Pancreas (tissue), 10 donors: ENCODE data around the gene HOXA3. TPM values are rescaled to one million over a fixed set of nuclear protein-coding genes. Genes with fewer than 3 reads are reported as not detected.
A peak's percentile ranks its signal among the peaks of the same experiment; 100 is the strongest.

ENCODE experiments used
- ATAC-seq, 4 donors: fragments of 200-7000 bp; cut with Tn5 transposase; one replicate each; pipeline versions ENCODE4 v1.8.0 to v1.9.1; 2020; ENCODE audit warnings: mild to moderate bottlenecking in 4 of 4, moderate library complexity in 4 of 4
- DNase-seq, 6 donors: peaks; one replicate each; pipeline ENCODE4 v3.0.0-alpha.2; 2020
- FAIRE-seq: peaks from 2 replicates; lab custom pipeline; 2012; peaks lifted over from hg19 to GRCh38; lab: Jason Lieb, UNC
- H3K27ac ChIP-seq, 4 donors: fragments of 200-600 bp; sonication (generic); 1 replicate in 3 of 4; 2 replicates in 1 of 4; pipeline versions ENCODE4 v1.5.0 to v1.8.0; 2020
- H3K27me3 ChIP-seq, 4 donors: fragments of 200-600 bp; one replicate each; pipeline ENCODE4 v1.8.0; 2021
- H3K36me3 ChIP-seq, 3 donors: fragments of 200-600 bp; sonication (generic) in 1 of 3; one replicate each; pipeline versions ENCODE4 v1.5.0 to v1.8.0; 2020 to 2021
- H3K4me1 ChIP-seq, 3 donors: fragments of 200-600 bp; one replicate each; pipeline ENCODE4 v1.8.0; 2021
- H3K4me3 ChIP-seq, 4 donors: fragments of 200-600 bp; sonication (generic) in 2 of 4; one replicate each; pipeline versions ENCODE4 v1.5.0 to v1.8.0; 2020 to 2021
- H3K9me3 ChIP-seq, 4 donors: fragments of 200-600 bp; one replicate each; pipeline ENCODE4 v1.8.0; 2021
- CTCF ChIP-seq, 4 donors: fragments of 200-600 bp; sonication (generic) in 3 of 4; IDR thresholded peaks; one replicate each; pipeline versions ENCODE4 v1.5.0 to v1.8.0; 2021; ENCODE audit warnings: antibody characterized with exemption in 4 of 4
- WGBS, 2 donors: extraction: QIAGEN DNeasy Blood & Tissue Kit; methylation state at CpG; one replicate each; pipeline ENCODE4 v1.1.7; 2013; 5-methylcytosine and 5-hydroxymethylcytosine counted together
- intact Hi-C, 3 donors: fragments of 100-400 bp; cut with DNase I; formaldehyde crosslinking; loops; one replicate each; pipeline versions ENCODE4 v1.11.1 to v1.14.2; 2022
- polyA plus RNA-seq, 2 donors: library from polyadenylated mRNA; stranded (reverse); fragments of 200-250 nt; gene quantifications; one replicate each; pipeline ENCODE4 v1.2.3, GENCODE V29; 2013
- total RNA-seq, 6 donors: library from RNA; stranded (reverse); fragmentation: NEBNext Ultra II Directional in 4 of 6; extraction: Animal tissue kit (Norgen Biotek cat#: 25700) in 4 of 6; gene quantifications; one replicate each; pipeline versions ENCODE4 v1.2.1 to v1.2.4, GENCODE V29; 2021 to 2023
- donor health status: healthy with polysubstance abuse.
- donor health status: DM: no; HTN: no; CAD: no; lungs with moderate emphysema.
- donor health status: DM: no; HTN: no; CAD: no.
- donor health status: control.
- donor health status: control.
- donor health status: Bipolar disorder and iron deficiency.
- donor health status: DM: yes; HTN: yes; CAD: no.
- donor health status: DM: no; HTN: no; CAD: no.
- donor health status: DM: no; HTN: no; CAD: no.
- donor health status: DM: yes; HTN: yes; CAD: no.

The HOXA3 gene
- total and polyA plus RNA-seq, 8 donors: 0.13 to 1.9 (median 0.43) TPM; not detected in 1

GRCh38 chr7:27182861-27183681 is 30.7 kb upstream of the HOXA3 start:
- Histone ChIP-seq H3K27ac (no peak overlapping the region), H3K27me3 (peaks cover 3 to 88% (median 29%) of the 10 kb centered on the region in 4 donors), H3K9me3 (no peaks in the 10 kb centered on the region), H3K4me3 (no peak overlapping the region), H3K36me3 (no peaks in the 10 kb centered on the region), H3K4me1 (peaks cover 0 to 6% (median 0%) of the 10 kb centered on the region in 3 donors)
- no peak for FAIRE-seq
- DNase-seq: peak in 5 of 6 donors; percentile 7 to 64 (median 8)
- no peak for ATAC-seq
- WGBS, 2 donors: 10 to 12% methylated on average over 39 of the region's 39 CpGs
- intact Hi-C loops: no loop called here
- TF ChIP-seq CTCF (IDR thresholded peaks at IDR 0.05): no peak

- Histone ChIP-seq H3K27me3 (peaks cover 7 to 89% (median 29%) of the 10 kb centered on the region in 4 donors), H3K9me3 (no peaks in the 10 kb centered on the region), H3K36me3 (no peaks in the 10 kb centered on the region), H3K4me3 (no peak overlapping the region), H3K27ac (no peak overlapping the region), H3K4me1 (peaks cover 0 to 6% (median 0%) of the 10 kb centered on the region in 3 donors)
- no peak for FAIRE-seq
- TF ChIP-seq CTCF (IDR thresholded peaks at IDR 0.05): no peak
- intact Hi-C loops: no loop called here
- DNase-seq: peak in 4 of 6 donors; percentile 5 to 21 (median 8)
- ATAC-seq: no peak
- 23 to 27% methylated on average over 4 of the region's 4 CpGs for WGBS, 2 donors
Measured at GRCh38 chr7:27182285-27182841, 30.0 kb upstream of the HOXA3 start.

GRCh38 chr7:27181795-27182275 is 29.5 kb upstream of the HOXA3 start:
- ATAC-seq (no peak), DNase-seq (peak in 2 of 6 donors; percentile 3 to 41), FAIRE-seq (no peak)
- Histone ChIP-seq H3K4me3 (no peak overlapping the region), H3K27me3 (peaks cover 7 to 88% (median 28%) of the 10 kb centered on the region in 4 donors), H3K27ac (no peak overlapping the region), H3K9me3 (no peaks in the 10 kb centered on the region), H3K36me3 (no peaks in the 10 kb centered on the region), H3K4me1 (peaks cover 0 to 6% (median 0%) of the 10 kb centered on the region in 3 donors)
- TF ChIP-seq CTCF (IDR thresholded peaks at IDR 0.05): no peak
- intact Hi-C loops: no loop called here
- 41 to 47% methylated on average over 4 of the region's 4 CpGs for WGBS, 2 donors

- no peak for TF ChIP-seq CTCF (IDR thresholded peaks at IDR 0.05)
- no peak for ATAC-seq
- Histone ChIP-seq H3K36me3 (no peaks in the 10 kb centered on the region), H3K27ac (no peak overlapping the region), H3K4me3 (no peak overlapping the region), H3K9me3 (no peaks in the 10 kb centered on the region), H3K27me3 (peaks cover 7 to 88% (median 26%) of the 10 kb centered on the region in 4 donors), H3K4me1 (peaks cover 0 to 6% (median 0%) of the 10 kb centered on the region in 3 donors)
- DNase-seq: peak in 3 of 6 donors; percentile 7 to 52 (median 41)
- WGBS, 2 donors: 49 to 51% methylated on average over 12 of the region's 12 CpGs
- intact Hi-C loops: no loop called here
- no peak for FAIRE-seq
Measured at GRCh38 chr7:27180431-27181420, 28.3 kb upstream of the HOXA3 start.
